Thymus (tissue), 11 donors: ENCODE results near the gene PPM1N. TPM values are rescaled to one million over a fixed set of nuclear protein-coding genes. Genes with fewer than 3 reads are reported as not detected.

ENCODE experiments used
- DNase-seq, 9 donors: peaks; one replicate each; pipeline ENCODE4 v3.0.0-alpha.2; 2013; ENCODE audit warnings: low spot score in 9 of 9, low read depth in 6 of 9, missing footprints in 1 of 9
- H3K27ac ChIP-seq, 2 donors: one replicate each; pipeline ENCODE4 v1.5.1; 2013; ENCODE audit warnings: control low read depth in 1 of 2, low read depth in 1 of 2, low read length in 1 of 2, mild to moderate bottlenecking in 1 of 2, moderate library complexity in 1 of 2
- H3K27me3 ChIP-seq, 2 donors: one replicate each; pipeline ENCODE4 v1.5.1; 2013; ENCODE audit warnings: low read length in 1 of 2; ENCODE audit not compliant: control insufficient read depth in 2 of 2, insufficient read depth in 1 of 2
- H3K36me3 ChIP-seq, 2 donors: one replicate each; pipeline ENCODE4 v1.5.1; 2013; ENCODE audit warnings: low read length in 1 of 2, mild to moderate bottlenecking in 1 of 2, moderate library complexity in 1 of 2; ENCODE audit not compliant: control insufficient read depth in 2 of 2, insufficient read depth in 2 of 2
- H3K4me1 ChIP-seq, 2 donors: one replicate each; pipeline ENCODE4 v1.5.1; 2013; ENCODE audit warnings: low read length in 2 of 2; ENCODE audit not compliant: control insufficient read depth in 2 of 2, insufficient read depth in 2 of 2
- H3K4me3 ChIP-seq, 2 donors: one replicate each; pipeline ENCODE4 v1.5.1; 2013; ENCODE audit warnings: low read length in 2 of 2, control low read depth in 1 of 2, mild to moderate bottlenecking in 1 of 2
- H3K9me3 ChIP-seq, 2 donors: one replicate each; pipeline ENCODE4 v1.5.1; 2013; ENCODE audit warnings: low read length in 1 of 2, mild to moderate bottlenecking in 1 of 2; ENCODE audit not compliant: control insufficient read depth in 2 of 2, insufficient read depth in 1 of 2
- WGBS: extraction: QIAGEN DNeasy Blood & Tissue Kit; methylation state at CpG from one replicate; pipeline ENCODE4 v1.1.7; 2013; 5-methylcytosine and 5-hydroxymethylcytosine counted together
- polyA plus RNA-seq: library from polyadenylated mRNA; stranded (reverse); fragments of 200-250 nt; gene quantifications from one replicate; pipeline ENCODE4 v1.2.3, GENCODE V29; 2013
- total RNA-seq: library from RNA; stranded (reverse); fragments of 120-200 nt; gene quantifications from one replicate; pipeline ENCODE4 v1.2.4, GENCODE V29; 2013
- donor health status: healthy.

The PPM1N gene
- total and polyA plus RNA-seq, 2 donors: 4.0 to 4.8 TPM

DNA sequence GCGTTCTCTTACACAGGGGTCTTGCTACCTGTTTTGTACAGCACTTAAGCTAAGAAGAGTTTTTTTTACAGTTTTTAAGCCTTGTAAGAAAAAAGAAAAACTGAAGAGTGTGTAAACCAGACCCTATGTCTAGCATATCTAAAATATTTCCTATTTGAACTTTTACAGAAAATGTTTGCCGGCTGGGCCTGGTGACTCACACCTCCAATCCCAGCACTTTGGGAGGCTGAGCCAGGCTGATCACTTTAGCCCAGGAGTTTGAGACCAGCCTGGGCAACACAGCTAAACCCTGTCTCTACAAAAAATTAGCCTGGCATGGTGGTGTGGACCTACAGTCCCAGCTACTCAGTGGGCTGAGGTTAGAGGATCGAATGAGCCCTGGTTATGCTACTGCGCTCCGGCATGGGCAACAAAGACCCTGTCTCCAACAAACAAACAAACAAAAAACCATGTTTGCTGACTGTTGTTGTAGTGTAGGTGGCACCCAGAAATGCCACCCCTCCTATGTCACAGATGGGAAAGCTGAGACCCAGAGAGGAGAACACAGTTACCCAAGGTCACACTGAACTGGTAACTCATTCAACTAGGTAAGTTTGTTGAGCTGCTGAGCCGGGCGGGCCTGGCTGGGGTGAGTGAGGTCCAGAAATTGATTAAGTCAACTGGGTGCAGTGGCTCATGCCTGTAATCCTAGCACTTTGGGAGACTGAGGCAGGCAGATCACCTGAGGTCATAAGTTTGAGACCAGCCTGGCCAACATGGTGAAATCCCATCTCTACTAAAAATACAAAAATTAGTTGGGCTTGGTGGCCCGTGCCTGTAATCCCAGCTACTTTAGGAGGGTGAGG, 7.1 kb downstream of the PPM1N start:
- Histone ChIP-seq H3K4me1 (peaks cover 13 to 30% of the 10 kb centered on the region in 2 donors), H3K36me3 (no peaks in the 10 kb centered on the region), H3K27ac (no peak overlapping the region), H3K27me3 (peaks cover 0 to 3% of the 10 kb centered on the region in 2 donors), H3K4me3 (no peak overlapping the region), H3K9me3 (peaks cover 0 to 4% of the 10 kb centered on the region in 2 donors)
- DNase-seq: no peak
- 94% methylated on average over 8 of the region's 8 CpGs for WGBS

DNA sequence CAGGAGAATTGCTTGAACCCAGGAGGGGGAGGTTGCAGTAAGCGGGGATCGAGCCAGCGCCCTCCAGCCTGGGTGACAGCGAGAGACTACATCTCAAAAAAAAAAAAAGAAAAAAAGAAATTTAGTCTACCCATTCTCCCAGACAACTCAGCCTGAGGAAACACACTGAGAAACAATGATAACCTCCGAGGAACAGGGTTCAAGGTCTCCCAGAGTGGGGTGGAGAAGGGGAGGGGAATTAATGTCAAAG, 7.7 kb downstream of the PPM1N start:
- no peaks in the 10 kb centered on the region for H3K36me3 ChIP-seq
- H3K9me3 ChIP-seq: peaks cover 0 to 4% of the 10 kb centered on the region in 2 donors
- peak overlapping the region; percentile 96 to 98 for H3K27ac ChIP-seq
- peaks cover 0 to 2% of the 10 kb centered on the region in 2 donors for H3K27me3 ChIP-seq
- H3K4me3 ChIP-seq: peak overlapping the region; percentile 83 to 94
- 91% methylated on average over 5 of the region's 5 CpGs for WGBS
- no peak for DNase-seq
- H3K4me1 ChIP-seq: peaks cover 13 to 30% of the 10 kb centered on the region in 2 donors

- peak overlapping the region; percentile 83 to 94 for H3K4me3 ChIP-seq
- peak overlapping the region; percentile 96 to 98 for H3K27ac ChIP-seq
- H3K9me3 ChIP-seq: peaks cover 0 to 4% of the 10 kb centered on the region in 2 donors
- no peaks in the 10 kb centered on the region for H3K36me3 ChIP-seq
- H3K27me3 ChIP-seq: no peaks in the 10 kb centered on the region
- DNase-seq: peak; percentile 80 to 97 (median 94)
- WGBS: 3% methylated on average over 47 of the region's 47 CpGs
- H3K4me1 ChIP-seq: peaks cover 13 to 30% of the 10 kb centered on the region in 2 donors
Observed at GRCh38 chr19:45506246-45506988, 8.2 kb downstream of the PPM1N start.

GRCh38 chr19:45506989-45507871, 9.0 kb downstream of the PPM1N start, which contains the start of gene VASP:
Gene VASP (plus strand): TSS chr19:45507479. CDS start chr19:45507772, 293 bp downstream.
- Histone ChIP-seq H3K9me3 (peaks cover 0 to 4% of the 10 kb centered on the region in 2 donors), H3K27ac (peak within 1 kb of the TSS; percentile 96 to 98), H3K4me3 (peak within 1 kb of the TSS; percentile 83 to 94), H3K4me1 (peaks cover 13 to 30% of the 10 kb centered on the region in 2 donors), H3K36me3 (no peaks in the 10 kb centered on the region), H3K27me3 (no peaks in the 10 kb centered on the region)
- DNase-seq: peak; percentile 83 to 97 (median 92)
- WGBS: under 1% methylated on average over 65 of the region's 65 CpGs

- Histone ChIP-seq H3K9me3 (peaks cover 0 to 4% of the 10 kb centered on the region in 2 donors), H3K4me1 (peaks cover 13 to 30% of the 10 kb centered on the region in 2 donors), H3K36me3 (peaks cover 0 to 2% of the 10 kb centered on the region in 2 donors), H3K27me3 (no peaks in the 10 kb centered on the region), H3K27ac (peak overlapping the region; percentile 96 to 98), H3K4me3 (peak overlapping the region; percentile 83 to 94)
- under 1% methylated on average over 22 of the region's 22 CpGs for WGBS
- peak in 2 of 9 donors; percentile 10 to 31 for DNase-seq
Observed at GRCh38 chr19:45507872-45508416, 9.7 kb downstream of the PPM1N start.

DNA sequence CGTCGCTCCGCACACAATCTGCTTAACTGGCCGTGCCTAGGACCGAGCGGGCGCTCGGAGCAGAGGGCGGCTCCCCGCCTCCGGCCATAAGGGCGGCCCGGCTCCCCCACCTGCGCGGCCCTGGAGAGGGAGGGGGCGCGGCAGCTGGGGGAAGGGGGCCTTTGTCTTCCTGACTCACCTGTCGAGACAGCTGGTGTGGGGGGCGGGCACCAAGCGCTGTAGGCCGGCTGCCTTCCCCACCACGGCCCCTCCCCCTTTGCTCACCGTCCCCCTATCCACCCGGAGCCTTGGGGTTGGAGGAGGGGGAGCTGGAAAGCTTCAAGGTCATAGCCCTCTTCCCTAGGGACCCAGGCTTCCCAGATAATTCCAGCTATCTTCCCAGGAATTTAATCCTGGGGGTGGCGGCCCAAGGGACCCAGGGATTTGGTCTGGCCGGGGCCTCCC, 10.2 kb downstream of the PPM1N start:
- under 1% methylated on average over 26 of the region's 26 CpGs for WGBS
- peaks cover 13 to 30% of the 10 kb centered on the region in 2 donors for H3K4me1 ChIP-seq

DNA sequence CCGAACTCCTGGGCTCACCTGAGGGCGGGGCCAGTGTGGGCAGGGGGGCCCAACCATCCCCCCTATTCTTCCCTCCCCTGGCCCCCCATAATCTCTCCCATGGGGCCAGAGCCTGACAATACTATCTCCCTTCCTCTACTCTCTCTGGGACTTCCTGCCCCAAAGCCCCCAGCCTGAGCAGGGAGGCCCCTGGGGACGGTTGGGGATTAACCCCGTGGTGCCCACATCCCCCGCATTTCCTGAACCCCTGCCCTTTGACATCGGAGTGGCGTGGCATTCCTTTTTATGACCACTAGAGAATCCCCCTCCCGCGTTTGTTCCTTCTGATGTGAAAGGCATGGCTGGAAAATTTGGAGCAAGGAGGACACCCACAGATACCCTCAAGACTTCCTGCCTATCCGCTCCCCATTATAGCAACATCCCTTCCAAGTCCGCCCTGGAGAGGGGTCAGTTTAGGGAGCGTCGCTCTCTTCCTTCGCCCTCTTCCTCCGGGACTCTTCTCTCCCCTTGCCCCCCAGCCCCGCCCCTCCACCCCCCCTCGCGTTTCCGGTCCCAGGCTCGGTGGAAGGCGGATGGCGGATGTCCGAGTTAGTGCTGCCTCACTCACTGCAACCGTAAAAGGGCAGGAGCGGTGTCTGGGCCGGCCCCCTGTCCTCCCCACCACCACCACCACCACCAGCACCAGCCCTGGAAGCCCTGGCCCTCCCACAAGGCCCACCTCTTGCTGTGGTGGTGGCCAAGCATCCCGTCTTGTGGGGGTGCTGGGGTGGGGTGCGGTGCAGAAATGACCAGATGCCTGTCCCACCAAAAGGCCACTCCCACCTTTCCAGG, 10.8 kb downstream of the PPM1N start:
- Histone ChIP-seq H3K9me3 (peaks cover 0 to 4% of the 10 kb centered on the region in 2 donors), H3K4me1 (peaks cover 13 to 35% of the 10 kb centered on the region in 2 donors), H3K36me3 (peaks cover 0 to 6% of the 10 kb centered on the region in 2 donors), H3K27ac (peak overlapping the region; percentile 58 to 98), H3K4me3 (peak overlapping the region; percentile 83 to 94), H3K27me3 (no peaks in the 10 kb centered on the region)
- peak in 2 of 9 donors; percentile 11 to 53 for DNase-seq
- WGBS: 5% methylated on average over 28 of the region's 28 CpGs

More for the DNA sequence above, 10.2 kb downstream of the PPM1N start:
- Histone ChIP-seq H3K27ac (peak overlapping the region; percentile 96 to 98), H3K4me3 (peak overlapping the region; percentile 83 to 94), H3K36me3 (peaks cover 0 to 4% of the 10 kb centered on the region in 2 donors), H3K9me3 (peaks cover 0 to 4% of the 10 kb centered on the region in 2 donors), H3K27me3 (no peaks in the 10 kb centered on the region)
- peak in 3 of 9 donors; percentile 22 to 69 (median 54) for DNase-seq

DNA sequence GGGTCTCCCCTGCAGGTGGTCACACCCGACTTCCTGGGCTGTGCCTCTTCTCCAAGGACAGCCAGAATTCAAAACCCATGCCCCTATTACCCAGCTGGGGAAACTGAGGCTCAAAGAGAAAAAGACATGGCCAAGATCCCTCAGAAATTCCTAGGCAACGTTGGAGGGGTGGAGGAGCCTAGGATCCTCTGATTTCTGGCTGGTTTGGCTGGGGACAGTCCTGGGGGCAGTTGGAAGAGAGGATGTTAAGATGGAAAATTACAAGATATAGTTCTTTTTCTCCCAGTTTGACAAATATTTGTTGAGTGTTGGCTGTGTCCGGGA, 11.4 kb downstream of the PPM1N start:
- H3K27me3 ChIP-seq: no peaks in the 10 kb centered on the region
- peaks cover 16 to 41% of the 10 kb centered on the region in 2 donors for H3K4me1 ChIP-seq
- no peak for DNase-seq
- peaks cover 0 to 4% of the 10 kb centered on the region in 2 donors for H3K9me3 ChIP-seq
- H3K27ac ChIP-seq: peak overlapping the region; percentile 58 to 64
- H3K4me3 ChIP-seq: peak overlapping the region; percentile 83 to 94
- peaks cover 3 to 7% of the 10 kb centered on the region in 2 donors for H3K36me3 ChIP-seq
- 47% methylated on average over 3 of the region's 3 CpGs for WGBS
